Chondrocyte (in vitro differentiated cells): ENCODE measurements around the gene RAI1. TPM values are rescaled to one million over a fixed set of nuclear protein-coding genes. Genes with fewer than 3 reads are reported as not detected.
A peak's percentile ranks its signal among the peaks of the same experiment; 100 is the strongest.

Source experiments
- DNase-seq: peaks from one replicate; pipeline ENCODE4 v3.0.0; 2021; ENCODE audit warnings: mixed read lengths, low spot score
- H3K27ac Mint-ChIP-seq: one replicate; pipeline ENCODE4 v1.8.0; 2021; ENCODE audit warnings: mild to moderate bottlenecking, moderate library complexity, mixed read lengths; ENCODE audit not compliant: unreplicated experiment
- H3K27me3 Mint-ChIP-seq: 2 replicates; pipeline ENCODE4 v1.8.0; 2021; ENCODE audit warnings: low read depth, mixed read lengths
- H3K36me3 Mint-ChIP-seq: 2 replicates; pipeline ENCODE4 v1.8.0; 2021; ENCODE audit warnings: low read depth, mixed read lengths
- H3K4me1 Mint-ChIP-seq: 2 replicates; pipeline ENCODE4 v1.8.0; 2021; ENCODE audit warnings: low read depth, mild to moderate bottlenecking, mixed read lengths
- H3K4me3 Mint-ChIP-seq: one replicate; pipeline ENCODE4 v1.8.0; 2021; ENCODE audit warnings: mild to moderate bottlenecking, moderate library complexity, mixed read lengths; ENCODE audit not compliant: unreplicated experiment
- H3K9me3 Mint-ChIP-seq: 2 replicates; pipeline ENCODE4 v1.8.0; 2021; ENCODE audit warnings: low read depth, mixed read lengths
- CTCF ChIP-seq: fragments of 200-600 bp; sonication (generic); IDR thresholded peaks from 2 replicates; pipeline ENCODE4 v1.5.0; 2021; ENCODE audit warnings: antibody characterized with exemption, mild to moderate bottlenecking, moderate library complexity
- total RNA-seq: library from RNA; stranded (reverse); gene quantifications from 3 replicates; pipeline ENCODE4 v1.2.1, GENCODE V29; 2021

RAI1 gene
- total RNA-seq, 1 donor from 2014 or later, result 28.7 TPM

GRCh38 chr17:17783116-17783824 lies 102.0 kb downstream of the RAI1 start:
- no peak for DNase-seq
- Mint-ChIP-seq H3K4me1 (peaks cover 39% of the 10 kb centered on the region), H3K36me3 (no peaks in the 10 kb centered on the region), H3K27ac (no peak overlapping the region), H3K27me3 (no peaks in the 10 kb centered on the region), H3K9me3 (no peaks in the 10 kb centered on the region), H3K4me3 (peak overlapping the region; percentile 60)
- TF ChIP-seq CTCF, result peak; percentile 69

DNA sequence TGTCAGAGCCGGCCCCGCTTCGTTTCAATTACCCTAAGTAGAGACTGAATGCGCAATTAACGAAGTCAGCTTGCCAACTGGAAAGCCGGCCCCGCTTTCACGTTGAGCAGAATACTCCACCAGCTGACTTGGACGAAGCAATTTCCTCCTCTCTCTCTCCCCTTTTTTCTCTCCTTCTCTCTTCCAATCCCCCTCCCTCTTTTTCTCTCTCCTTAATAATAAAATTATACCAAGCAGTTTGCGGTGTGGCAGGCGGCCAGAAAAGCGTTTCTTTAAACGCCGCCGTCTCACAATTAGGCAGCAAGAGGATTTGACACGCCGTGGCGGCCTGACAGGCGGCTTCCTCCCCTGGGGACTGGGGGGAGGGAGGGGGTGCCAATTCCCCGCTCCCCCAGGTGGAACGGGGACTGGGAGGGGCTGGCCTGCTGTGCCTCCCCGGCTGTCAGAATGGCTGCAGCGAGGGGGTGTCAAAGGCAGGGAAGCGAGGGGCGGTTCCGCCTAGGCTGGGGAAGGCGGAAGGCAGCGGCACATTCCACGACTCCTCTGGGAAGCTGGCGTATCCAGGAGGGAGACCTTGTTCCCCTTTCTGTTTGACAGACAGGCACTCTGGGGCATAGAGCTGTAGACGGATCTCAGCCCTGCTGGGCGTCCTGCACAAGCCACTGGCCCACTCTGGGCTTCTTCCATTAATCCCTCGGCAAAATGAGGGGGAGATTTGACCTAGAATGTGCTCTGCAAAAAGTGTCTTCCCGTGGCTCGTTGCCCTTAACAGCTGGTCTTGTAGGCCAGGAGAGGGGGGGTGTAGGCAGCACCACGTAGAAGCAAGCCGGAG lies 102.8 kb downstream of the RAI1 start:
- DNase-seq, result peak; percentile 87
- H3K27me3 Mint-ChIP-seq, result no peaks in the 10 kb centered on the region
- no peaks in the 10 kb centered on the region for H3K9me3 Mint-ChIP-seq
- H3K4me1 Mint-ChIP-seq, result peaks cover 31% of the 10 kb centered on the region
- H3K36me3 Mint-ChIP-seq, result no peaks in the 10 kb centered on the region
- peak overlapping the region; percentile 46 for H3K27ac Mint-ChIP-seq
- TF ChIP-seq CTCF, result no peak
- peak overlapping the region; percentile 60 for H3K4me3 Mint-ChIP-seq

GRCh38 chr17:17784657-17785267 lies 103.5 kb downstream of the RAI1 start:
- H3K4me3 Mint-ChIP-seq, result no peak overlapping the region
- H3K9me3 Mint-ChIP-seq, result no peaks in the 10 kb centered on the region
- peak; percentile 81 for DNase-seq
- H3K27me3 Mint-ChIP-seq, result no peaks in the 10 kb centered on the region
- peak overlapping the region; percentile 22 for H3K27ac Mint-ChIP-seq
- H3K36me3 Mint-ChIP-seq, result no peaks in the 10 kb centered on the region
- peaks cover 31% of the 10 kb centered on the region for H3K4me1 Mint-ChIP-seq
- peak; percentile 44 for TF ChIP-seq CTCF

- H3K4me1 Mint-ChIP-seq, result peaks cover 31% of the 10 kb centered on the region
- H3K27me3 Mint-ChIP-seq, result no peaks in the 10 kb centered on the region
- DNase-seq, result peak; percentile 81
- no peak for TF ChIP-seq CTCF
- H3K27ac Mint-ChIP-seq, result no peak overlapping the region
- H3K4me3 Mint-ChIP-seq, result no peak overlapping the region
- no peaks in the 10 kb centered on the region for H3K9me3 Mint-ChIP-seq
- H3K36me3 Mint-ChIP-seq, result no peaks in the 10 kb centered on the region
Measured at GRCh38 chr17:17785407-17785806, 104.1 kb downstream of the RAI1 start.

- peak; percentile 82 for DNase-seq
- H3K27ac Mint-ChIP-seq, result no peak overlapping the region
- no peaks in the 10 kb centered on the region for H3K9me3 Mint-ChIP-seq
- H3K4me3 Mint-ChIP-seq, result no peak overlapping the region
- H3K27me3 Mint-ChIP-seq, result no peaks in the 10 kb centered on the region
- H3K4me1 Mint-ChIP-seq, result peaks cover 20% of the 10 kb centered on the region
- H3K36me3 Mint-ChIP-seq, result no peaks in the 10 kb centered on the region
- TF ChIP-seq CTCF, result no peak
Measured at GRCh38 chr17:17786998-17787397, 105.7 kb downstream of the RAI1 start.
